ENCODE data around the gene CIART.
A peak's percentile ranks its signal among the peaks of the same experiment; 100 is the strongest.

The CIART gene

GRCh38 chr1:150237746-150238145 is 44.6 kb upstream of the CIART start:
- TF ChIP-seq POU2F2 (IDR thresholded peaks at IDR 0.05; ENCODE audit: low read depth, low read length) (no peak), PAX5 (IDR thresholded peaks at IDR 0.05; ENCODE audit: insufficient read depth, low read length, severe bottlenecking) (no peak), TAF1 (IDR thresholded peaks at IDR 0.05; ENCODE audit: low read depth, low read length) (no peak), SPI1 (IDR thresholded peaks at IDR 0.05; ENCODE audit: low read depth, low read length) (no peak), POLR2A (IDR thresholded peaks at IDR 0.05; ENCODE audit: low read depth, low read length) (no peak), POLR2AphosphoS5 (IDR thresholded peaks at IDR 0.05; ENCODE audit: low read depth, low read length) (no peak)
- FAIRE-seq (no peak), DNase-seq (ENCODE audit: insufficient read length, low spot score) (no peak)

GRCh38 chr1:150243003-150243402 is 39.4 kb upstream of the CIART start:
- FAIRE-seq: no peak
- no peak for DNase-seq (ENCODE audit: insufficient read length, low spot score)
- TF ChIP-seq POU2F2 (IDR thresholded peaks at IDR 0.05; ENCODE audit: low read depth, low read length): no peak

GRCh38 chr1:150249936-150250335 is 32.4 kb upstream of the CIART start:
- TF ChIP-seq POLR2AphosphoS5 (IDR thresholded peaks at IDR 0.05; ENCODE audit: low read depth, low read length) (no peak), POLR2A (IDR thresholded peaks at IDR 0.05; ENCODE audit: low read depth, low read length) (no peak), POU2F2 (IDR thresholded peaks at IDR 0.05; ENCODE audit: low read depth, low read length) (no peak), TAF1 (IDR thresholded peaks at IDR 0.05; ENCODE audit: low read depth, low read length) (no peak), PAX5 (IDR thresholded peaks at IDR 0.05; ENCODE audit: insufficient read depth, low read length, severe bottlenecking) (no peak), SPI1 (IDR thresholded peaks at IDR 0.05; ENCODE audit: low read depth, low read length) (no peak)
- FAIRE-seq (peak; percentile 64), DNase-seq (ENCODE audit: insufficient read length, low spot score) (no peak)

GRCh38 chr1:150256198-150256553 is 26.2 kb upstream of the CIART start:
- DNase-seq (ENCODE audit: insufficient read length, low spot score) (no peak), FAIRE-seq (no peak)
- TF ChIP-seq POLR2AphosphoS5 (IDR thresholded peaks at IDR 0.05; ENCODE audit: low read depth, low read length): no peak
- no peak for TF ChIP-seq POLR2A (IDR thresholded peaks at IDR 0.05; ENCODE audit: low read depth, low read length)
- TF ChIP-seq POU2F2 (IDR thresholded peaks at IDR 0.05; ENCODE audit: low read depth, low read length): no peak
- TF ChIP-seq SPI1 (IDR thresholded peaks at IDR 0.05; ENCODE audit: low read depth, low read length): no peak
- no peak for TF ChIP-seq TAF1 (IDR thresholded peaks at IDR 0.05; ENCODE audit: low read depth, low read length)
- TF ChIP-seq PAX5 (IDR thresholded peaks at IDR 0.05; ENCODE audit: insufficient read depth, low read length, severe bottlenecking): no peak

- FAIRE-seq: no peak
Measured at GRCh38 chr1:150256554-150257341, 25.6 kb upstream of the CIART start.

GRCh38 chr1:150257624-150258585 is 24.4 kb upstream of the CIART start, which contains the start of gene CA14:
TSS of gene CA14 (plus strand) at chr1:150257774. CDS start at chr1:150258129, 355 bp downstream.
- no peak for FAIRE-seq
- TF ChIP-seq POU2F2 (IDR thresholded peaks at IDR 0.05; ENCODE audit: low read depth, low read length) (no peak), TAF1 (IDR thresholded peaks at IDR 0.05; ENCODE audit: low read depth, low read length) (no peak), POLR2A (IDR thresholded peaks at IDR 0.05; ENCODE audit: low read depth, low read length) (no peak), SPI1 (IDR thresholded peaks at IDR 0.05; ENCODE audit: low read depth, low read length) (no peak), PAX5 (IDR thresholded peaks at IDR 0.05; ENCODE audit: insufficient read depth, low read length, severe bottlenecking) (no peak), POLR2AphosphoS5 (IDR thresholded peaks at IDR 0.05; ENCODE audit: low read depth, low read length) (no peak)
- DNase-seq (ENCODE audit: insufficient read length, low spot score): no peak

More at GRCh38 chr1:150256554-150257341, 25.6 kb upstream of the CIART start:
- no peak for DNase-seq (ENCODE audit: insufficient read length, low spot score)
- no peak for TF ChIP-seq POLR2AphosphoS5 (IDR thresholded peaks at IDR 0.05; ENCODE audit: low read depth, low read length)
- TF ChIP-seq SPI1 (IDR thresholded peaks at IDR 0.05; ENCODE audit: low read depth, low read length): no peak
- no peak for TF ChIP-seq POLR2A (IDR thresholded peaks at IDR 0.05; ENCODE audit: low read depth, low read length)
- no peak for TF ChIP-seq TAF1 (IDR thresholded peaks at IDR 0.05; ENCODE audit: low read depth, low read length)
- no peak for TF ChIP-seq PAX5 (IDR thresholded peaks at IDR 0.05; ENCODE audit: insufficient read depth, low read length, severe bottlenecking)
- no peak for TF ChIP-seq POU2F2 (IDR thresholded peaks at IDR 0.05; ENCODE audit: low read depth, low read length)

GRCh38 chr1:150259217-150259616 is 23.1 kb upstream of the CIART start:
- FAIRE-seq (no peak), DNase-seq (ENCODE audit: insufficient read length, low spot score) (no peak)
- no peak for TF ChIP-seq POLR2A (IDR thresholded peaks at IDR 0.05; ENCODE audit: low read depth, low read length)
- TF ChIP-seq PAX5 (IDR thresholded peaks at IDR 0.05; ENCODE audit: insufficient read depth, low read length, severe bottlenecking): no peak
- no peak for TF ChIP-seq POLR2AphosphoS5 (IDR thresholded peaks at IDR 0.05; ENCODE audit: low read depth, low read length)
- no peak for TF ChIP-seq POU2F2 (IDR thresholded peaks at IDR 0.05; ENCODE audit: low read depth, low read length)
- TF ChIP-seq TAF1 (IDR thresholded peaks at IDR 0.05; ENCODE audit: low read depth, low read length): no peak
- no peak for TF ChIP-seq SPI1 (IDR thresholded peaks at IDR 0.05; ENCODE audit: low read depth, low read length)

GRCh38 chr1:150259758-150260669 is 22.3 kb upstream of the CIART start:
- FAIRE-seq (no peak), DNase-seq (ENCODE audit: insufficient read length, low spot score) (no peak)
- TF ChIP-seq TAF1 (IDR thresholded peaks at IDR 0.05; ENCODE audit: low read depth, low read length): no peak
- TF ChIP-seq POLR2A (IDR thresholded peaks at IDR 0.05; ENCODE audit: low read depth, low read length): no peak
- TF ChIP-seq POU2F2 (IDR thresholded peaks at IDR 0.05; ENCODE audit: low read depth, low read length): no peak
- TF ChIP-seq SPI1 (IDR thresholded peaks at IDR 0.05; ENCODE audit: low read depth, low read length): no peak
- TF ChIP-seq PAX5 (IDR thresholded peaks at IDR 0.05; ENCODE audit: insufficient read depth, low read length, severe bottlenecking): no peak
- no peak for TF ChIP-seq POLR2AphosphoS5 (IDR thresholded peaks at IDR 0.05; ENCODE audit: low read depth, low read length)
